GM18867 (cell line): ENCODE results near the gene CCDC106.

ENCODE experiments used
- ATAC-seq: cut with Tn5 transposase; IDR thresholded peaks from one replicate; pipeline ENCODE4 v1.9.1; 2021; ENCODE audit warnings: mild to moderate bottlenecking, moderate library complexity; ENCODE audit not compliant: unreplicated experiment

CCDC106 gene

DNA sequence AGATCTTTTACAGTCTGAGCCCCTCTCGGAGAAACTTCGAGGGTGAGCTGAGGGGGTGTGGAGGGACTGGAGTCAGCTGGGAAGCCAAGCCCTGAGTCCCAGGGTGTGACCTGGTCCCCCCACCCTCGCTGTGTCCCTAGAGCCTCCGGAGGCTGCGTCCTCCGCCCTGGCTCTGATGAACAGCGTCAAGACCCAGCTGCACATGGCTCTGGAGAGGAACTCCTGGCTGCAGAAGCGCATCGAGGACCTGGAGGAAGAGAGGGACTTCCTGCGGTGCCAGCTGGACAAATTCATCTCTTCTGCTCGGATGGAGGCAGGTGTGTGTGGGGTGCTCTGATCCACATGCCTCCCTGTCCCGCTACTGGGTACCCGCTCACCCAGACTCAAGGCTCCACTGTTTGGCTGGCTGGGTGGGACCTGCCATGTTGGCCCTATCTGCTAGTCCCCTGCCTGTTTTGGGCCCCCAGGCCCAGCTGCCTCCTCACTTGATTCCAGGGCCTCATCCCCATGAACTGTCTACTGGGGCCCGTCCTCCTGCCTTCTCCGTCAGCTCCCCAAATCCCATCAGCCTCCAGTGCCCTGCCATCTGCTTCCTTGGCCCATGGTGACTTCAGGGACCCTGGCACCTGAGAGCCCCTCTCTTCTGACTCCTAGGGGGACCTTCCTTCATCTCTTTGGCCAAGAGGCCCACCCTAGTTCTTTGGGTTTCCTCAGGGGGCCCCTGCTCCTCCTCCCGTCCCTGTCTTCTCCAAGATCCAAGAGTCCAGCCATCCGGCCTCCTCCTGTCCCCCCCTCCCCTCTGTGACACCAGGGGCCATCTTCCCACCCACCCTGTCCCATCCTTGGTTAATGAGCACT lies 1.5 kb downstream of the CCDC106 start:
- ATAC-seq, result no peak

DNA sequence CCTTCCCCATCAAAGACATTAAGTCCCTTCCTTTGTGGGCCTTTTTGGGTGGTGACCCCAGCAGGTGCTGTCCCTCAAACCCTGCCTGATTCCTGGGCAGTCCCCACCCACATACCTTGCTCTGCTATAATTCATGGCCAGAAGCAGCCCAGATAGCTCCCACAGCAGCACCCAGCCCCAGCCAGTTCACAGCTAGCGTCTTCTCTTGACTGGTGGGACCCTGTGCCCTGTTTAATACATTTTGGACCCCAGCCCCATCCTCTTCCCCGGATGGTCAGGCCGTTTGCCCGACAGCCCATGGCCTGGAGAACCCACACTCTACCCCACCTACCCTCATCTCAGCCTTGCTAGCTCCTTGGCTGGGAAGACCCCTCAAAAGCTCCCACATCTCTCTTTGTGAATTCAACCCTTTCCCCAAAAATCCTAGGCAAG lies 2.1 kb downstream of the CCDC106 start:
- no peak for ATAC-seq

DNA sequence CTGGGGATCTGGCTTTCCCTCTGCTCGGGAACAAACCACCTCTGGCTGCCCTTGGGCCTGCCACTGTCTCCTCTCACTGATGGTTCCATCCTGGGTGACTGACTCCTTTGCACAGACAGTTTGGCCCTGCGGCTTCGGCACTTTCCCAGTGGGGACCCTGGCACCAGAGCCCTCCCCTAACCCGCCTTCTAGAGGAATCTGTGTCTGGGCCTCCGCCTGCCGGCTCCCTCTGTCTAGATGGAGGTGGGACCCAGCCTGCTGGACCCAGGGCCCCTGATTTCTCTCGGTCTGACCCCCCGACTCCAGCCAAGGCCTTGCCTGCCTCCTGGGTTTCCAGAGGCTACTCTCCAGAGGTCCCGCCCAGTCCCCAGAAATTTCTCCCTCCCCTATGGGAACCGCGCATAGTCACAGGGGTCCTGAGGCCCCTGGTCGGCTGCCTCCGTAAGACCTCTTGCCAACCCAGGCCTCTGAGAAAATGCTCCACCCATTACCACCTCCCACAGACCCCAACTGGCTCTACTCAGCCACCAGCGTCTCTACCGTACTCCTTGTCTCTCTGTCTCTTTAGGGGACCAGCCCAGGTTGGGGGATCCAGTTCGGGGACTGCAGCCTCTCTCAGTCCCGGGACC lies 2.7 kb downstream of the CCDC106 start:
- no peak for ATAC-seq

DNA sequence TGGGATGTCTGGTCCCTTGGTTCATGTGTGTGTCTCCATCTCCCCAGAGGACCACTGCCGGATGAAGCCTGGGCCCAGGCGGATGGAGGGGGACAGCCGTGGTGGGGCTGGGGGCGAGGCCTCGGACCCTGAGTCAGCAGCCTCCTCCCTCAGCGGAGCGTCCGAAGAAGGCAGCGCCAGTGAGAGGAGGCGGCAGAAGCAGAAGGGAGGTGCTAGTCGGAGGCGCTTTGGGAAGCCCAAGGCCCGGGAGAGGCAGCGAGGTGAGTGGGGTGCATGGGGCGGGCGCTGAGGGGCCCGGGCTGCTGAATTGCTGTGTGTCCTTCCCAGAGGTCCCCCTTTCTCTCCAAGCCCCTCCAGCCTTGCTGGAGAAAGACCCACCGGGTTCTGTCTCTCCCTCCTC lies 3.2 kb downstream of the CCDC106 start:
- no peak for ATAC-seq

DNA sequence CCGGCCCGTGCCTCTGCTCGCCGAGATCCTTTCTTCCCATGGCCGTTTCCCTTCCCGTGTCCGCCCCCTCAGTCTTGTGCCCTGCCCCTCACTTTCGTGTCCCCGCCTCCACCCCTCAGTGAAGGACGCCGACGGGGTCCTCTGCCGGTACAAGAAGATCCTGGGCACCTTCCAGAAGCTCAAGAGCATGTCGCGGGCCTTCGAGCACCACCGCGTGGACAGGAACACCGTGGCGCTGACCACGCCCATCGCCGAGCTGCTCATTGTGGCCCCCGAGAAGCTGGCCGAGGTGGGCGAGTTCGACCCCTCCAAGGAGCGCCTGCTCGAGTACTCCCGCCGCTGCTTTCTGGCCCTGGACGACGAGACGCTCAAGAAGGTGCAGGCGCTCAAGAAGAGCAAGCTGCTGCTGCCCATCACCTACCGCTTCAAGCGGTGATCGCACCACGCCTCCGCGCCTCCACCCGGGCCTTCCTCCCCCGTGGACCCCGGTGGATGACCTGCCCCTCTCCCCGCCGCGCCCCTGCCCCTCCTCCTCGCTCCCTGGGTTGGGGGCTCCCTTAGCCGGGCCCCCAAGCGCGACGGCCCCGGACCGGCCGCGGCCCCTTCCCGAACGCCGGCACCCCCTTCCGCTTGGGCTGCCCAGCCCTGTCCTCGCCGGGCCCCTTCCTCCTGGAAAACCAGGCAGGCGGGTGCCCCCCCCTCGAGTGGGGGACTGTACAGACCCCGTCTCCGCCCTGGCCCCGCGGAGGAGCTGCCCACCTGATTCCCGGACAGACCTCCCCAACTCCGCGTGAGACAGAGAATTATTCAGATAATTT lies 4.5 kb downstream of the CCDC106 start:
- no peak for ATAC-seq

DNA sequence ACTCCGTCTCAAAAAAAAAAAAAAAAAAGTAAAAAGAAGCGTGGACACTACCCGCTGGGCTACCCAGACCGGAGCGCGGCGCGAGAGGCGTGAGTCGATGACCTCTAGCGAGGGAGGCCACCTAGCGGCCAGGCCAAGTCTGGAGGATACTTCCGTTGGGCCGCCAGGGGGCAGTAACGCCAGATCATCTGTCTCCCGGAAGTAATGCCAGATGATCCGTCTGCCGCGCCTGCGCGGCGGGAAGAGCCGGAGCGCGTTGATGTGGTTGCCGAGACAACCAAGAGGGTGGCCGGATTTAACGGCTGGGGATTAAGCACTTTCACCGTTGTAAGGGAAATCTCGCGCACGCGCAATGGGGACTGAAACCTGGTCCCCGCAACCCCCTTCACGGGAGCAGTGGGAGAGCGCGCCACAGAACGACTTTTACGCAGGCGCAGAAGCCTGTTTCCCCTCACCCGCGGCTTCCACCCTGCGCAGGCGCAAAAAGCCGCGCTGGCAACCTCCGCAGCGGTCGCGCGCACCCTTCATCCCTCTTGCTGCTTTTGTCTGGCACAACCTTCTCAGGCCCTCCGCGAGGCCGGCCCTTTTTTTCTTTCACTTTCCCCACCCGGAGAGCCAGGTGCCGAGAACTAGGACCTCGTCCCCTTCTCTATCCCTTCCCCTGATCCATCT lies 5.8 kb downstream of the CCDC106 start:
- ATAC-seq, result peak; percentile 40

DNA sequence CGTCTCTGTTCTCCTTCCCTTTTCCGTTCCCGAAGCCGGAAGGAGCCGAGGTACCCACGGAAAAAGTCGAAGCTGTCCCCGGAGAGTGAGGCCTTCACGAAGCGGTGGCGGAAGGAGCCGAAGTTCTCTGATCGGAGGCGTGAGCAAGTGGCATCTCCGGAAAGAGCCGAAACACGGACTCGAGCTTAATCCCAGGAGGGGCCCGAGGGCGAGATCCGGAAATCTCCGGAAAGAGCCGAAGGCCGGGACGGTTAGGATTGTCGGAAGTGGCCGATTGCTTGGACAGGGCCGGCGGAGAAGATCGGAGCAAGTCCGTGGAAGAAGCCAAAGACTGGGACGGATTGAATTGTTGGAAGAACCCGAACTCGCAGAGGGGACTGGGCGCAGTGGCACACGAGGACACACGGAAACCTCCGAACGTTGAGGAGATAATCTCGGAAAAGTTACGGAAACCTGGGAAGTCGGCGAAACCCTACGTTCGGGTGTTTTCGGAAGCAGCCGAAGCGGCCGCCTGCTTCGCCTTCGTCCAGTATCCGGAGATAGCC lies 6.4 kb downstream of the CCDC106 start:
- ATAC-seq, result peak; percentile 59

DNA sequence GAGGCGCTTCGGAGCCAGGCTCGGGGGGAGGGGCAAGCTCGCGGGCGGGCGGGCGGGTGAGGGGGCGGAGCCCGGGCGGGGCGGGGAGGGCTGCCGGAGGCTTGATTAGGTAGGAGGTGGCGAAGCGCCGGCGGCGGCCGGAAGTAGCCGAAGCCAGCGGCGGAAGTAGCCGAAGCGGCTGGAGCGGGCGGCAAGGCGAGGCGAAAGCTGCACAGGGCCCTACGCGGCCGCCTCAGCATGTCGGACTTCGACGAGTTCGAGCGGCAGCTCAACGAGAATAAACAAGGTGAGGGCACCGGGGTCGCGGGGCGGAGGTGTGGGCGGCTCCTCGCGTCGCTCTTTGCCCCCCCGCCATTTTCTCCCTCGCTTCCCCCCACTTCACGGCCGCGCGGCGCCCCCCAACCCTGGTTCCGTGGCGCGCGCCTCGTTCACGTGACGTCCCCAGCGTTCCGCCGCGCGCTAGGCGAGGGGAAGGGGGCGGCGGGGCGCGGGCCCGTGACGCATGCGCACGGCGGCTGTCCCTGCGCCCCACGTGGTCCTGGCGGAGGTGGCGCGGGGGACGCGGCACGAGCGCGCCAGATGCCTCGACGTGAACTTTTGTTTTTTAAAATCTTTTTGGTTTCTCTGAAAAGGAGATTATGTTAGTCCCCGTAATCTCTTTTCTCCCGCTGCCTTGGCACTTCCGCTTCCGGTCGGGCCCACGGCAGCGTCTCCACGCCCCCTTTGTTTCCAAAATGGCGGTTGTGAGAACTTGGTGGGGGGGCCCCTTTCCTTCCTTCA lies 7.0 kb downstream of the CCDC106 start, which contains the start of gene U2AF2:
TSS of gene U2AF2 (plus strand) at position 168 of the 780 bp plus-strand sequence. CDS start at position 238, 70 bp downstream.
- peak; percentile 34 for ATAC-seq

DNA sequence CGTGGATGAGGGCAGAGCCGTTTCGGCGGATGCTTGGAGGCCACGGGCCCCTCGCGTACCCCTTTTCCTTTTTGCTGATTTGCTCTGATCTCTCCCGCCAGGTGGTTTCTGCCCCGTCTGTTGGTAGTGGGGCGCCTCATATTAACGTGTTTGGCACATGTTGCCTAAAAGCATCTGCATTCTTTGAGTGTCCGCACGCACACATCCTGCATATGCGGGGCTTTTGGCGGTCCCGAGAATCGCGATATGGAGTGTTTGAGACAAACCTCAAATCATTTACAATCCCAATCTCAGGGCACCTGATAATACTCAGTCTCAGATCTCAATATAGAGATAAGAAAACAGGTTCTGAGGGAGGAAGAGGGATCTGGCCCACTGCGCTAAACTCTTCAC lies 7.6 kb downstream of the CCDC106 start:
- ATAC-seq, result no peak

DNA sequence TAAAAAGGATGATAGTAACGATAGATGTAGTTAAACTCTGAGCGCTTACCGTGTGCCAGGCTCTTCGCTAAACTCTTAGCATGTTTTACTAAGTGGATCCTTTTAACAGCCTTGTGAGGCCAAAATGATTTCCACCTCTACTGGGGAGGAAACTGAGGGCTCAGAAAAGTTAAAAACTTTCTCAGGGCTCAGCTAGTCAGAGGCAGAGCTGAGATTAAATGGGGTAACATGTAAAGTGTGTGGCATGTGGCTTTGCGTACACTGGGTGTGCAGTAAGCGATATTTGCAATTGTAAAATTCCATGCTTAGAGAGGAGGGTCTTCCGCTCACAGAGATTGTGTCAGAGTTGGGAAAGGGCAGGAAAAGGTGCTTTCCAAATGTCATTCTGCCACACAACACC lies 8.5 kb downstream of the CCDC106 start:
- ATAC-seq, result no peak

DNA sequence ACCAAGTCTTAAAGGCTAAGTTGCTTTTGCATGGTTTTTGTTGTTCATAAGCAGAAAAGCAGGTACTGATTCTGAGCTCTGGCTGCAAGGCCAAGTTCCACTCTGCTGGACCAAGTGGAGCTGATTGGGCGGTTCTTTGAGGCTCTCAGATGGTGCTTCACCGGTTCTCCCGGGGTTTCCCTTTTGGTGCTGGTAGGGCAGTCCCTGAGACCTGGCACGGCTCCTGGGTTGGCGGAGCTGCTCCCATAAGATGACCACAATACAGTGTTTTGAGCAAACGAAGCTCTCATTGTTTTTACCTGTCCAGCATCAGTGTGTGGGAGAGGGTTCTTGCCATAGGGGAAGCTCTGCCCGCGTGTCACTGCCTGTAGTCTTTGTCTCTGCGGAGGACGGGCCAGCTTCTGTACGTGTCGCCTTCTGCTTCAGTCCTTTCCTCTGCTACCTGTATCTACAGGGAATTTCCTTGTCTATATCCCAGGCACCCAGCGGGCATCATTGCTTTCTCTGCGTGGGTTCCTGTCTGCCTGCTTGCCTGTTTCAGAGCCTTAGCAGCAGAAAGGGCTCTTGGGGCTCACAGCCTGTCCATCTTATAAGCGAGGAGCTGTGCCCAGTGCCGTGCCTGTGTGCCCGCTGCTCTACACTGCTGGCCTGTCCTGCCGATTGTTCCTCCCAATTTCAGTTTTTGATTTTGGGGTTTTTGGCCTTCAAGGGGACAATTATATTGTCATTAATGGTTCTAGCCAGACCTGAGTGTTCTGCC lies 9.2 kb downstream of the CCDC106 start:
- no peak for ATAC-seq

DNA sequence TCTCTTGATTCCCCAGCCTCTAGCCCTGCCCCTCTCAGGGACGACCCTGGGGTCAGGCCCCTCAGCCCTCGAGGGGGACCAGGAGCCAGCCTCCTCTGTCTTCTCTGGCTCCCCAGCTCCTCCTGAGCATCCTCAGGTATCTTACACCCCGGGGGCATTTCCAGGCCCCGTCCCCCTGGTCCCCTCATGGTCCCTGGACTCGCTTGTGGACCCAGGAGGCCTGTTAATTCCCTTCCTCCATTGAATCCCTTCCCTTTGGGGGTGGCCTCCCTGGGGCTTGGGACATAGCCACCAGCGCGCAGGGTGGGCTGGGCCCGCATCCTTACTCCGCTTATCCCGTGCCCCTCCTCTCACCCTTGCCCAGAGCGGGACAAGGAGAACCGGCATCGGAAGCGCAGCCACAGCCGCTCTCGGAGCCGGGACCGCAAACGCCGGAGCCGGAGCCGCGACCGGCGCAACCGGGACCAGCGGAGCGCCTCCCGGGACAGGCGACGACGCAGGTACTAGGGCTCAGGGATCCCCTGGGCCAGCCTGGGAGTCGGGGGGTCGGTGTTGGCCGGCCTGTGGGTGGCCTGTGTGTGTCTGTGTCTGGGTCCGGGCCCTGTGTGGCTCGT lies 10.9 kb downstream of the CCDC106 start:
- no peak for ATAC-seq

DNA sequence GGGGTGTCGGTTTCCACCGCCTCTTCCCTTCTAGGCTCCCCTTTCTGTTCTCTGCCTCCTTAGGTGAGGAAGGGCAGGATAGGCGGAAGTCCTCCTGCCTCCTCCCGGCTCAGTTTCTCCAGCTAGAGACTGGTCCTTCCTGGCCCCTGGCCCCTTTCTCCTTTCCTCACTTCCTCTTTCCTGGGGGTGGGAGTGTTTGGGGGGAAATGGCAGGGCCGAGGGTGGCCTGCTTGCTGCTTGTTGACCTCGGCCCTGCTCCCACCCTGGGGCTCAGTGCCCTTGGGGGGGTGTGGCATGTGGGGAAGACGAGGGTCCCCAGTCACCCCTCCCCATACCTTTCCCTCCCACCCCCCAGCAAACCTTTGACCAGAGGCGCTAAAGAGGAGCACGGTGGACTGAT lies 11.8 kb downstream of the CCDC106 start:
- no peak for ATAC-seq

DNA sequence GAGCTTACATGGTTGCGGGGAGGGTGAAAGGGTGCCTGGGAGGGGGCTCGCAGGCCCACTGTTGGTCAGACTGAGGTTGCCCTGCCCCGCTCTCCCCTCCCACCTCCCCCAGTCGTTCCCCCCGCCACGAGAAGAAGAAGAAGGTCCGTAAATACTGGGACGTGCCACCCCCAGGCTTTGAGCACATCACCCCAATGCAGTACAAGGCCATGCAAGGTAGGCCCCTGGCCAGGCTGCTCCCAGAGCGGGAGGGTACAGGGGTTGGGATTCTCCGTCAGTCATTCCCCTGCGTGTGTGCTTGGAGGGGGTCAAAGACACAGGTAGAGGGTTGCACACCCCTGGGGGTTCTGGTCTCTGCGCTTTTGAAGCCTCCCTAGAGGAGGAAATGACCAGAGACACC lies 12.4 kb downstream of the CCDC106 start:
- no peak for ATAC-seq

DNA sequence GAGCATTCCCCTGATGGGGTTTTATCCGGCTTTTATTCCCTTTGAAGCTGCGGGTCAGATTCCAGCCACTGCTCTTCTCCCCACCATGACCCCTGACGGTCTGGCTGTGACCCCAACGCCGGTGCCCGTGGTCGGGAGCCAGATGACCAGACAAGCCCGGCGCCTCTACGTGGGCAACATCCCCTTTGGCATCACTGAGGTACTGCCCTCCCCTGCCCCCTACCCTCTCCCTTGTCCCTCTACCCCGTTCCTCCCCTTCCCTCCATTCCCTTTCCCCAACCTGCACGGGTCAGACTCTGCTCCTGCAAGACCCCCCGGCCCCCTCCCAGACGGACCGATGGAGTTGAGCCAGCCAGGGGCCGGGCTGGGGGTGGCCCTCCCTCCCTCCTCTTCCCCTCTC lies 13.0 kb downstream of the CCDC106 start:
- no peak for ATAC-seq

DNA sequence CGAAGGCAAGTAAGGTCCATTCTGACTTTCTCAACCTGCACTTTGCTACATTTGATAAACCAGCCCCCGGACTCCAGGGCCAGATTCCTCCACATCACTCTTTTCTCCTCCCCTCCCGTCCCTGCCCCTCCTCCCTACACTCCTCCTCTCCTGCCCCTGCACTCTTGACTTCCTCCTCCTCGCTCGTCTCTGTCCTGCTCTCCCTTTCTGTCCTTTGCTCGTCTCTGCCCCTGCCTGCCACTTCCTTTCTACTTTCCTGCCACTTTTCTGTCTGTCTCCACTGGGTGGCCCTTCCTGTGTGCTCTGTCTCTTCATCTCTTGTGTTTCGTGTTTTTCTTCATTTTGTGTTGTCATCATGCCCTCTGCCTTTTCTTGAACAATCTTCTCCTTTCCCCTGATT lies 13.8 kb downstream of the CCDC106 start:
- ATAC-seq, result no peak

DNA sequence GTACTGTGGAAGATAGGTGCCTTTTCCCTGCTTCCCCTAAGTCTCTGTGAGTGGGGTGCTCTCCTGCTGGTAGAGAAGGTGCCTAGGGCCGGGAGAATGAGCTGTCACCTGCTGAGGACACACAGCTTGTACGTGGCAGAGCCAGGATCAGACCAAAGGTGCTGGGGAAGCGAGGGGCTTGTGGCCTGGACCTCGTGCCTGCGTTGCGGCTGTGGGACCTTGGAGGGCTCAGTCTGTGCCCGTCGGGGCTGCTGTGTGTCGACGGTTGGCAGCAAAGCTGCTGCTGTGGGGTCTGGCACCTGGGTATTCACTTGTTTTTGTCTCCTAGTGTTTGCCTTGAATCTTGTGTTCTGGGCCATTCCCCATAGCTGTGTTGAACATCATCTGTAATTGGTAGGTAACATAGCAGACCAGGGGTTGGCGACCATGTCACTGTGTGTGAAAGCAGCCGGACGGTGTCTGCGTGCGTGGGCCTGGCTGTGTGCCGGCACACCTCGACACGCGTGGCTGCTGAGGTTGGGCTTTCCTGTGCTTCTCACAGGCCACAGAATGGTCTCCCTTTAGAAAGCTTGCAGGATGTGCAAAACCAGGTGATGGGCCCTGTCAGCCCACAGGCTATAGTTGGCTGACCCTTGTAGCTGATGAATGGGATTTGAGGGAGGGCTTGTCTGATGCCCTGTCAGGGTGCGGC lies 16.0 kb downstream of the CCDC106 start:
- no peak for ATAC-seq

DNA sequence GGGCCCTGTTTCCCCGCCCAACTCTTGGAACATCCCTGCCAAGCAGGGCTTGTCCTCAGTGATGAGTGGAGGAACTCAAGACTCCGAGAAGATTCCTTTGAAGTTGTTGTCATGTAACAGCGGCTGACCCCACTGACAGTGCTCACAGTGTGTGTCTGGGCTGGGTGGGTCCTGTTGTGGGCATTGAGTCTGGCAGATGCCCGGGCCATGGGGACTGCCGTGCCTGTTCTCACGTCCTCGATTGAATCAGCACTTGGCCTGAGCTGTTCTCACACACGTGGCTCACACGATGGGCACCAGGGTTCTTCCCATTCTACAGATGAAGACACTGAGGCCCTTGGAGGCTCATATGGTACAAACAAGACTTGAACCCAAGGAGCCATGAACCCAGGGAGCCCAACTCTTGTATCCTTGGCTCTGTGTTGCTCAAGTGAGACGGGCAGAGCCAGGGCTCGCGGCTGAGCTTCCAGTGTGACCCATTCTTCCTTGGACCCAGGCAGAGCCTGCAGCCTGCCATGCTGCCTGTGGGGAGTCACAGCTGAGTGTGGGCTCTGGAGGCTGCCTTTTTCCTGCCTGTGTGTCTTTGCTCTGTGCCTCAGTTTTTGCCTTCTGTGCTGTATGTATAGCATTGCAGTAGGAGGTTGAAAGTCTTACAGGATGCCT lies 18.5 kb downstream of the CCDC106 start:
- ATAC-seq, result no peak
